Aortic smooth muscle cell (primary cell): ENCODE data around the gene CDYL2. TPM values are rescaled to one million over a fixed set of nuclear protein-coding genes. Genes with fewer than 3 reads are reported as not detected.

Source experiments
- total RNA-seq: library from RNA; depleted of rRNA; stranded (reverse); fragments of >200 nt; gene quantifications from 2 replicates; pipeline ENCODE4 v1.2.3, GENCODE V29; 2014

CDYL2 gene
- 5.9 and 8.4 TPM in 2 replicates for total RNA-seq

GRCh38 chr16:80804526-80805383 is at the start of gene CDYL2:
Gene CDYL2, minus strand, starts transcription at chr16:80804598. Its CDS starts 425 bp downstream, at chr16:80804173.

Other genes starting within 250 kb of the CDYL2 start
- gene CMC2, start 202.3 kb upstream of the CDYL2 start, total RNA-seq, result 46.0 and 58.4 TPM in 2 replicates
- 38.5 and 45.2 TPM in 2 replicates for gene CENPN, start 202.6 kb upstream of the CDYL2 start, total RNA-seq
- gene ATMIN, start 231.2 kb upstream of the CDYL2 start, total RNA-seq, result 37.1 and 38.3 TPM in 2 replicates